Liver (tissue), 3 donors: Measurements from ENCODE around the gene CTPS2.

ENCODE experiments used
- FOXA1 ChIP-seq: IDR thresholded peaks from 2 replicates; pipeline ENCODE4 v1.6.1; 2016; ENCODE audit warnings: antibody characterized with exemption
- RAD21 ChIP-seq, 2 donors: IDR thresholded peaks; 2 replicates each; pipeline ENCODE4 v1.6.1; 2016; ENCODE audit warnings: antibody characterized with exemption in 2 of 2, mild to moderate bottlenecking in 2 of 2
- TAF1 ChIP-seq: conservative IDR thresholded peaks from 2 replicates; pipeline ENCODE4 v1.6.1; 2016; ENCODE audit warnings: antibody characterized with exemption, mild to moderate bottlenecking
- TF ChIP-seq, protein P1 (sequence below): fragments of 150-350 bp; IDR thresholded peaks from 2 replicates; pipeline ENCODE4 v1.5.1; 2017; ENCODE audit warnings: improper control_type of control experiment, low read depth, low read length; ENCODE audit not compliant: missing input control
- TF ChIP-seq, protein P2 (sequence below): IDR thresholded peaks from 2 replicates; pipeline ENCODE4 v1.6.1; 2016; ENCODE audit warnings: antibody characterized with exemption
- TF ChIP-seq, protein P3 (sequence below): IDR thresholded peaks from 2 replicates; pipeline ENCODE4 v1.6.1; 2016; ENCODE audit warnings: antibody characterized with exemption
- TF ChIP-seq, protein P4 (sequence below): IDR thresholded peaks from 2 replicates; pipeline ENCODE4 v1.6.1; 2016; ENCODE audit warnings: antibody characterized with exemption
- donor health status: healthy.
- donor health status: healthy.

DNA sequence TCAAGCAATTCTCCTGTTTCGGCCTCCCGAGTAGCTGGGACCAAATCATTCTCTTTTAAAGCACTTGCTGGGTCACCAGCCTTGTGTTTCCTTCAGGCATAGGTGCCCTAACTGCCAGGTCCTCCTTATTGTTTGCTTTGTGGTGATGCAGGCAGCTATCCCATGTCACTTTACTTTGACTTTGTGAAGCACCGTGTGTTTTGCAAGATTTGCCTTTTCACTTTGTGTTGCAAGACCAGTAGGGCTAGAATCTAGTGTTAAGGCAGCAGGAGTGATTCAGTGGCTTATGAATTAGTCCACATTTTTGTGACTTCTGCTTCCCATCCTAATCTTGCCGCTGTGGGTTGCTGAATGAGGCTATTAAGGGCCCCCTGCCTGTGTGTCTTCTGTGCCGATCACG lies 27.1 kb upstream of the CTPS2 start:
- TF ChIP-seq, protein P1, sequence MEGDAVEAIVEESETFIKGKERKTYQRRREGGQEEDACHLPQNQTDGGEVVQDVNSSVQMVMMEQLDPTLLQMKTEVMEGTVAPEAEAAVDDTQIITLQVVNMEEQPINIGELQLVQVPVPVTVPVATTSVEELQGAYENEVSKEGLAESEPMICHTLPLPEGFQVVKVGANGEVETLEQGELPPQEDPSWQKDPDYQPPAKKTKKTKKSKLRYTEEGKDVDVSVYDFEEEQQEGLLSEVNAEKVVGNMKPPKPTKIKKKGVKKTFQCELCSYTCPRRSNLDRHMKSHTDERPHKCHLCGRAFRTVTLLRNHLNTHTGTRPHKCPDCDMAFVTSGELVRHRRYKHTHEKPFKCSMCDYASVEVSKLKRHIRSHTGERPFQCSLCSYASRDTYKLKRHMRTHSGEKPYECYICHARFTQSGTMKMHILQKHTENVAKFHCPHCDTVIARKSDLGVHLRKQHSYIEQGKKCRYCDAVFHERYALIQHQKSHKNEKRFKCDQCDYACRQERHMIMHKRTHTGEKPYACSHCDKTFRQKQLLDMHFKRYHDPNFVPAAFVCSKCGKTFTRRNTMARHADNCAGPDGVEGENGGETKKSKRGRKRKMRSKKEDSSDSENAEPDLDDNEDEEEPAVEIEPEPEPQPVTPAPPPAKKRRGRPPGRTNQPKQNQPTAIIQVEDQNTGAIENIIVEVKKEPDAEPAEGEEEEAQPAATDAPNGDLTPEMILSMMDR = no peak
- TF ChIP-seq, protein P2, sequence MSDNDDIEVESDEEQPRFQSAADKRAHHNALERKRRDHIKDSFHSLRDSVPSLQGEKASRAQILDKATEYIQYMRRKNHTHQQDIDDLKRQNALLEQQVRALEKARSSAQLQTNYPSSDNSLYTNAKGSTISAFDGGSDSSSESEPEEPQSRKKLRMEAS = no peak
- peak; percentile 19 for TF ChIP-seq FOXA1
- TF ChIP-seq TAF1 = no peak
- TF ChIP-seq, protein P3, sequence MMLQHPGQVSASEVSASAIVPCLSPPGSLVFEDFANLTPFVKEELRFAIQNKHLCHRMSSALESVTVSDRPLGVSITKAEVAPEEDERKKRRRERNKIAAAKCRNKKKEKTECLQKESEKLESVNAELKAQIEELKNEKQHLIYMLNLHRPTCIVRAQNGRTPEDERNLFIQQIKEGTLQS = no peak
- TF ChIP-seq, protein P4, sequence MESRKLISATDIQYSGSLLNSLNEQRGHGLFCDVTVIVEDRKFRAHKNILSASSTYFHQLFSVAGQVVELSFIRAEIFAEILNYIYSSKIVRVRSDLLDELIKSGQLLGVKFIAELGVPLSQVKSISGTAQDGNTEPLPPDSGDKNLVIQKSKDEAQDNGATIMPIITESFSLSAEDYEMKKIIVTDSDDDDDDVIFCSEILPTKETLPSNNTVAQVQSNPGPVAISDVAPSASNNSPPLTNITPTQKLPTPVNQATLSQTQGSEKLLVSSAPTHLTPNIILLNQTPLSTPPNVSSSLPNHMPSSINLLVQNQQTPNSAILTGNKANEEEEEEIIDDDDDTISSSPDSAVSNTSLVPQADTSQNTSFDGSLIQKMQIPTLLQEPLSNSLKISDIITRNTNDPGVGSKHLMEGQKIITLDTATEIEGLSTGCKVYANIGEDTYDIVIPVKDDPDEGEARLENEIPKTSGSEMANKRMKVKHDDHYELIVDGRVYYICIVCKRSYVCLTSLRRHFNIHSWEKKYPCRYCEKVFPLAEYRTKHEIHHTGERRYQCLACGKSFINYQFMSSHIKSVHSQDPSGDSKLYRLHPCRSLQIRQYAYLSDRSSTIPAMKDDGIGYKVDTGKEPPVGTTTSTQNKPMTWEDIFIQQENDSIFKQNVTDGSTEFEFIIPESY = no peak
- no peak for TF ChIP-seq RAD21 (IDR thresholded peaks at IDR 0.05)
